Measurements from ENCODE around the gene GMDS. TPM values are rescaled to one million over a fixed set of nuclear protein-coding genes. Genes with fewer than 3 reads are reported as not detected.

Gene GMDS
- total and polyA plus RNA-seq, 2 of the 13 experiments (the other 11 are each of a cell fraction or from before 2014, with no cell fraction given) = 64.4 to 112 TPM

DNA sequence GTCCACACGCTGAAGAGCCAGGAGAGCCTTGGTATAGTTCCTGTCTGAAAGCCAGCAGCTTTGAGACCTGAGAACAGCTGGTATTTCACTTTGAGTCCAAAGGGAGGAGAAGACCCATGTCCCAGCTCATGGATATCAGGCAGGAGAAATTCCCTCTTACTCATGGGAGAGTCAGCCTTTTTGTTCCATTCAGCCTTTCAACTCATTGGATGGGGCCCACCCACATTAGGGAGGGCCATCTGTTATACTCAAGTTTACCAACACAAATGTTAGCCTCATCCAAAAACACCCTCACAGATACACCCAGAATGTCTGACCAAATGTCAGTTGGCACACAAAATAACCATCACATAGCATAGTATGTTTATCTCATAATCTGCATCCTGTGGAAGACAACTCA is 80.1 kb downstream of the GMDS start:
- Histone ChIP-seq H3K36me3 (replicated peaks in 1 of 2; ENCODE audit: control insufficient read depth in 1 of 2, insufficient read depth in 2 of 2, low read length in 2 of 2) (peaks cover 1 to 3% of the 10 kb centered on the region in 2 experiments; a peak in 1 of 5 replicates), H3K9me3 (ENCODE audit: low read length) (no peaks in the 10 kb centered on the region), H2AFZ (ENCODE audit: low read length) (no peak overlapping the region), H3K27ac (ENCODE audit: extremely low read length, insufficient read depth, low read length) (no peak overlapping the region), H4K20me1 (ENCODE audit: insufficient read depth, low read length) (peaks cover 42% of the 10 kb centered on the region), H3K79me2 (ENCODE audit: insufficient read depth, low read length) (peaks cover 95% of the 10 kb centered on the region), H3K4me2 (ENCODE audit: low read depth, low read length) (no peak overlapping the region), H3K9ac (ENCODE audit: insufficient read depth, low read depth, low read length) (no peak overlapping the region), H3K4me3 (replicated peaks in 1 of 3; ENCODE audit: insufficient read depth in 1 of 3, low read depth in 2 of 3, low read length in 3 of 3) (no peak overlapping the region), H3K4me1 (ENCODE audit: insufficient read depth, low read length) (peaks cover 64% of the 10 kb centered on the region), H3K27me3 (ENCODE audit: control insufficient read depth in 1 of 2, insufficient read depth in 2 of 2, low read length in 2 of 2) (no peaks in the 10 kb centered on the region)
- in situ Hi-C loops (cut with HindIII; ENCODE audit: extremely low pct_ligation_motif_present, low pct_unique_long_range_greater_than_20kb) (no loop called here), intact Hi-C loops (cut with micrococcal nuclease; ENCODE audit: unreplicated experiment) (no loop called here)
- no peak for DNase-seq (ENCODE audit: low spot score)
- POLR2A ChIA-PET = no interaction called here
- BruUV-seq (replicated peaks) = no TSS peak
- WGBS (ENCODE audit: low lambda C conversion rate) = 100% methylated on average over 1 of the region's 1 CpG
- FAIRE-seq = no peak
- CTCF ChIA-PET (ENCODE audit: low intra/inter-chr PET ratio, low total read pairs) = no interaction called here
- no peak for ATAC-seq
- peak; percentile 20 for TF ChIP-seq RBM22 (optimal IDR thresholded peaks at IDR 0.05; ENCODE audit: low read length)
- no peak for TF ChIP-seq TMF1 (CRISPR knock-in tag; IDR thresholded peaks at IDR 0.05; ENCODE audit: low read depth)
- no peak for TF ChIP-seq USF2 (IDR thresholded peaks at IDR 0.05; ENCODE audit: low read depth, low read length)
- no peak for TF ChIP-seq USF2 (CRISPR knock-in tag; IDR thresholded peaks at IDR 0.05; ENCODE audit: borderline replicate concordance)
- TF ChIP-seq REL (CRISPR knock-in tag; conservative IDR thresholded peaks at IDR 0.05) = no peak

- peaks cover 61% of the 10 kb centered on the region for H3K4me1 ChIP-seq (ENCODE audit: insufficient read depth, low read length)
- DNase-seq (ENCODE audit: low spot score) = no peak
- H4K20me1 ChIP-seq (ENCODE audit: insufficient read depth, low read length) = peaks cover 42% of the 10 kb centered on the region
- TF ChIP-seq GMEB2 (CRISPR knock-in tag; IDR thresholded peaks at IDR 0.05; ENCODE audit: low read depth) (no peak), MED8 (CRISPR knock-in tag; IDR thresholded peaks at IDR 0.05; ENCODE audit: insufficient replicate concordance) (no peak), ZNF451 (CRISPR knock-in tag; IDR thresholded peaks at IDR 0.05) (no peak)
- TF ChIP-seq, protein P1, sequence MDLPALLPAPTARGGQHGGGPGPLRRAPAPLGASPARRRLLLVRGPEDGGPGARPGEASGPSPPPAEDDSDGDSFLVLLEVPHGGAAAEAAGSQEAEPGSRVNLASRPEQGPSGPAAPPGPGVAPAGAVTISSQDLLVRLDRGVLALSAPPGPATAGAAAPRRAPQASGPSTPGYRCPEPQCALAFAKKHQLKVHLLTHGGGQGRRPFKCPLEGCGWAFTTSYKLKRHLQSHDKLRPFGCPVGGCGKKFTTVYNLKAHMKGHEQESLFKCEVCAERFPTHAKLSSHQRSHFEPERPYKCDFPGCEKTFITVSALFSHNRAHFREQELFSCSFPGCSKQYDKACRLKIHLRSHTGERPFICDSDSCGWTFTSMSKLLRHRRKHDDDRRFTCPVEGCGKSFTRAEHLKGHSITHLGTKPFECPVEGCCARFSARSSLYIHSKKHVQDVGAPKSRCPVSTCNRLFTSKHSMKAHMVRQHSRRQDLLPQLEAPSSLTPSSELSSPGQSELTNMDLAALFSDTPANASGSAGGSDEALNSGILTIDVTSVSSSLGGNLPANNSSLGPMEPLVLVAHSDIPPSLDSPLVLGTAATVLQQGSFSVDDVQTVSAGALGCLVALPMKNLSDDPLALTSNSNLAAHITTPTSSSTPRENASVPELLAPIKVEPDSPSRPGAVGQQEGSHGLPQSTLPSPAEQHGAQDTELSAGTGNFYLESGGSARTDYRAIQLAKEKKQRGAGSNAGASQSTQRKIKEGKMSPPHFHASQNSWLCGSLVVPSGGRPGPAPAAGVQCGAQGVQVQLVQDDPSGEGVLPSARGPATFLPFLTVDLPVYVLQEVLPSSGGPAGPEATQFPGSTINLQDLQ (CRISPR knock-in tag; IDR thresholded peaks at IDR 0.05) = no peak
- TF ChIP-seq, protein P2, sequence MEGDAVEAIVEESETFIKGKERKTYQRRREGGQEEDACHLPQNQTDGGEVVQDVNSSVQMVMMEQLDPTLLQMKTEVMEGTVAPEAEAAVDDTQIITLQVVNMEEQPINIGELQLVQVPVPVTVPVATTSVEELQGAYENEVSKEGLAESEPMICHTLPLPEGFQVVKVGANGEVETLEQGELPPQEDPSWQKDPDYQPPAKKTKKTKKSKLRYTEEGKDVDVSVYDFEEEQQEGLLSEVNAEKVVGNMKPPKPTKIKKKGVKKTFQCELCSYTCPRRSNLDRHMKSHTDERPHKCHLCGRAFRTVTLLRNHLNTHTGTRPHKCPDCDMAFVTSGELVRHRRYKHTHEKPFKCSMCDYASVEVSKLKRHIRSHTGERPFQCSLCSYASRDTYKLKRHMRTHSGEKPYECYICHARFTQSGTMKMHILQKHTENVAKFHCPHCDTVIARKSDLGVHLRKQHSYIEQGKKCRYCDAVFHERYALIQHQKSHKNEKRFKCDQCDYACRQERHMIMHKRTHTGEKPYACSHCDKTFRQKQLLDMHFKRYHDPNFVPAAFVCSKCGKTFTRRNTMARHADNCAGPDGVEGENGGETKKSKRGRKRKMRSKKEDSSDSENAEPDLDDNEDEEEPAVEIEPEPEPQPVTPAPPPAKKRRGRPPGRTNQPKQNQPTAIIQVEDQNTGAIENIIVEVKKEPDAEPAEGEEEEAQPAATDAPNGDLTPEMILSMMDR (CRISPR knock-in tag; IDR thresholded peaks at IDR 0.05) = no peak
- FAIRE-seq = no peak
- H3K27me3 ChIP-seq (ENCODE audit: control insufficient read depth in 1 of 2, insufficient read depth in 2 of 2, low read length in 2 of 2) = no peaks in the 10 kb centered on the region
- H3K9ac ChIP-seq (ENCODE audit: insufficient read depth, low read depth, low read length) = no peak overlapping the region
- in situ Hi-C loops (cut with HindIII; ENCODE audit: extremely low pct_ligation_motif_present, low pct_unique_long_range_greater_than_20kb) = no loop called here
- no TSS peak for BruUV-seq (replicated peaks)
- H3K9me3 ChIP-seq (ENCODE audit: low read length) = no peaks in the 10 kb centered on the region
- H3K36me3 ChIP-seq (replicated peaks in 1 of 2; ENCODE audit: control insufficient read depth in 1 of 2, insufficient read depth in 2 of 2, low read length in 2 of 2) = peaks cover 1 to 3% of the 10 kb centered on the region in 2 experiments; a peak in 1 of 5 replicates
- ChIA-PET CTCF (ENCODE audit: low intra/inter-chr PET ratio, low total read pairs) (no interaction called here), POLR2A (no interaction called here)
- intact Hi-C loops (cut with micrococcal nuclease; ENCODE audit: unreplicated experiment) = loop anchor here (5.0 kb wide), 1 partner anchor 63 kb away; no protein-coding TSS in a partner anchor
- 96% methylated on average over 2 of the region's 2 CpGs for WGBS (ENCODE audit: low lambda C conversion rate)
- H3K4me3 ChIP-seq (replicated peaks in 1 of 3; ENCODE audit: insufficient read depth in 1 of 3, low read depth in 2 of 3, low read length in 3 of 3) = no peak overlapping the region
- no peak overlapping the region for H3K27ac ChIP-seq (ENCODE audit: extremely low read length, insufficient read depth, low read length)
- ATAC-seq = no peak
- H2AFZ ChIP-seq (ENCODE audit: low read length) = no peak overlapping the region
- H3K4me2 ChIP-seq (ENCODE audit: low read depth, low read length) = no peak overlapping the region
- peaks cover 97% of the 10 kb centered on the region for H3K79me2 ChIP-seq (ENCODE audit: insufficient read depth, low read length)
Observed at GRCh38 chr6:2164481-2164880, 80.9 kb downstream of the GMDS start.
